GM19372 (cell line): ENCODE results near the gene CATSPERD.

Source experiments
- ATAC-seq: cut with Tn5 transposase; IDR thresholded peaks from one replicate; pipeline ENCODE4 v1.9.1; 2021; ENCODE audit warnings: mild to moderate bottlenecking, low read depth, moderate library complexity; ENCODE audit not compliant: unreplicated experiment

The CATSPERD gene

DNA sequence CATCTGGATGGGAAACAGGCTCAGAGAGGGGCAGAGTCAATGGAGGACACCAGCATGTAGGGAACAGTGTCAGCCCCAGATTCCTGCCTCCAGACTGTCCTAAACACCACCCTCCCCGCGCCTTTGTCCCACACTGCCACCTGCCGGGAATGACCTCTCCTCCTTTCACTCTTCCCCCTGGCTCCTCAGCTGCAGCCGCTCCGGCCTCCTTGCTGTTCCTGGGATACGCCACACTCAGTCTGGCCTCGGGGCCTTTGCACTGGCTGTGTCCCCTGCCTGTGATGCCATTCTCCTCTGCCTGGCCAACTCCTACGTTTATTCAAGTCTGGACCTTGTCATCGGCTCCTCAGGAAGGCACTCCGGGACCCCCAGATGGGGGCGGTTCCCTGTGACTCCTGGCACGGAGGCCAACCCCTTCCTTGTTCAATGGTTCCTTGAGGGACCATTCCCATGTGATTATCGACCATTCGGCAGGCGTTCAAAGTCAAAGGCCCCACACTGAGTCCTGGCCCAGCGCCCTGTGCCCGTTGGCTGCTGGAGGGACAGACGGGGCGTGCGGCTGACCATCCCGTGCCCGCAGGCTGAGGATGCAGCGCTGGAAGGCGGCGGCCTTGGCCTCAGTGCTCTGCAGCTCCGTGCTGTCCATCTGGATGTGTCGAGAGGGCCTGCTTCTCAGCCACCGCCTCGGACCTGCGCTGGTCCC, 103.3 kb downstream of the CATSPERD start:
- no peak for ATAC-seq

DNA sequence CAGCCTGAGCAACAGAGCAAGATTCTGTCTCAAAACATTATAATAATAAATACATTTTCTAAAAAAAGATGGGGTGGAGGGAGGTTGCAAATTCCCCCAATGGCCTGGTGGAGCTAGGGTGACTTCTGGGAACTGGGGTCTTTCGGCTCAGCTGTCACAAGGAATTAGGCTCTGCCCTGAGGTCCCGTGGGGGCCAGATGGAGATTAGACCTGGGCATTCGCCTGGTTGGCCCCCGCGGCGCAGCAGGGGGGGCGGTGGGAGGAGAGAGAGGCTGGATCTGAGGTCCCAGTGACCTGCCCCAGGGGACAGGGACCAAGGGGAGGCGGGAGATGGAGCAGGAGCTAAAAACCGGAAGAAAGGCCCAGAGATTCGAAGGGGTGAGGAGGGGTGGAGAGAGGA, 104.3 kb downstream of the CATSPERD start:
- ATAC-seq: no peak

DNA sequence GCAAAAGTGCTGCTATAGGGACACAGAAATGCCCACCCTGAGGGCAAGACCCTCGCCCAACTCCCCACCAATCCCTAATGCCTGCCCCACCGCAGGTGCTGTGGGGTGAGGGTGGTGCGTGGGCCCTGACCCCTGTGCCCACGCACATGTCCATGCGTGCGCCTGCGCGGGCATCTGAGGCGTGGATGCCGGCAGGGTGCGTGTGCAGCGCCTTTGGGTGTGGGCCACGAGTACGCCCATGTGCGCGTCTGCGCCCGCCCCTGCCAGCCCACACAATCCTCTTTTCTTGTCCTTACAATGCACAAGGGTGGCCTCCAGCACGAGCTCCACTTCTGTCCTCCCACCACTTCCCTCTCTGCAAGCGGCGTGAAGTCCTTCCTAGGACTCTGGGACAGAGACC, 104.7 kb downstream of the CATSPERD start:
- ATAC-seq: no peak

DNA sequence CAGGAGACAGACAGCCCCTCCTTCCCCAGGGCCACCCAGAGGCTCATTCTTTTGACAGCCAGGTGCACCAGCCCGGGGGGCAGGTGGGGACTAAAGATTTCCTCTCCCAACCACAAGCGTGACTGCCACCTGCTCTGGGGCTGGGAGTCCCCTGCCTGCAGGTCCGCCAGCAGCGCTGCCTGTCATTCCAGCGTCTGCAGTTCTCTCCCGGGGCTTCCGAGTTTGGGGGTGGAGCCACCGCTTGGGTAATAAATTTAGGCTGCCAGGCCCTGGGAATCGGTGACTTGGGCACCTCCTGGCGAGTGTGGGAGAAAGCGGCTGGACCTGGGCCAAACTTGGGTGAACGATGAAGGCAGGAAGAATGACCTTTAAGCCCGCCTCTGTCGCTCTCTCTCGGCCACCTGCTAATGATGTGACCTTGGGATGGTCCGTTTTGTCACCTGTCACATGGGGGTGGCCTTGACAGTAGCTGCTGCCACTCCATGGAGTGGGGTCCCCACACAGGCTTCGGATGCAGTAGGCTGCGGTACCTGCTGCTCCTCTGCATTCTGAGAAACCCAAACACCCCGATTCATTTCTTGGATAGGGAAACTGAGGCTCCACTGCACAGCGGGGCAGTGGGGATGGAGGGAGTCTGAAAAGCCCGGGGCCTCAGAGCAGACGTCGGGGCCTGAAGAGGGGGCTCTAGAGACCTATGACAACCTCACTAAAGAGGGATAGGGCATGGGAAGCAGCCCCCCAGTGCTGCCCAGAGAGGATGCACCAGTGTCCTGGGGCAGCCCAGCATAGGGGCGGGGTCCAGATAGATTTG, 106.3 kb downstream of the CATSPERD start:
- ATAC-seq: no peak

DNA sequence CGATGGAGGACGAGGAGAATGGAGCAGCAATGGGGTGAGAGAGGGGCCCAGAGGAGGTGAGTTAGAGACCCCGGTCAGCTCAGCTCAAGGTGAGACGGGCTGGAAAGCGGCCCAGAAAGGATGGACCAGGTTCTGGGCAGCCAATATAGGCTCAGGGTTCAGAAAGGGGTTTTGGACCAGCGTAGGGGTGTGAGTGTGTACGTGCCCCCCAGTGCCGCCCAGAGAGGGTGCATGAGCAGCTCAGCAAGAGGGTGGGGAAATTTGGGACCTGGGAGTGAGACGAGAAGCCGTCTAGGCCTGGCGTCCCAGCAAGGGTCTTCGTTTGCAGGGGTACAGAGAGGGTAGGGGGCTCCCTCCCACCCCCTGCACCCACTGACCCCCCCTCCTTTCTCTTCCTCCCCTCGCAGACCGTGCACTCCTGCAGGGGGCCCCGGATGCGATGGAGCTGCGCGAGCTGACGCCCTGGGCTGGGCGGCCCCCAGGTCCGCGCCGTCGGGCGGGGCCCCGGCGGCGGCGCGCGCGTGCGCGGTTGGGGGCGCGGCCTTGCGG, 107.0 kb downstream of the CATSPERD start:
- no peak for ATAC-seq

DNA sequence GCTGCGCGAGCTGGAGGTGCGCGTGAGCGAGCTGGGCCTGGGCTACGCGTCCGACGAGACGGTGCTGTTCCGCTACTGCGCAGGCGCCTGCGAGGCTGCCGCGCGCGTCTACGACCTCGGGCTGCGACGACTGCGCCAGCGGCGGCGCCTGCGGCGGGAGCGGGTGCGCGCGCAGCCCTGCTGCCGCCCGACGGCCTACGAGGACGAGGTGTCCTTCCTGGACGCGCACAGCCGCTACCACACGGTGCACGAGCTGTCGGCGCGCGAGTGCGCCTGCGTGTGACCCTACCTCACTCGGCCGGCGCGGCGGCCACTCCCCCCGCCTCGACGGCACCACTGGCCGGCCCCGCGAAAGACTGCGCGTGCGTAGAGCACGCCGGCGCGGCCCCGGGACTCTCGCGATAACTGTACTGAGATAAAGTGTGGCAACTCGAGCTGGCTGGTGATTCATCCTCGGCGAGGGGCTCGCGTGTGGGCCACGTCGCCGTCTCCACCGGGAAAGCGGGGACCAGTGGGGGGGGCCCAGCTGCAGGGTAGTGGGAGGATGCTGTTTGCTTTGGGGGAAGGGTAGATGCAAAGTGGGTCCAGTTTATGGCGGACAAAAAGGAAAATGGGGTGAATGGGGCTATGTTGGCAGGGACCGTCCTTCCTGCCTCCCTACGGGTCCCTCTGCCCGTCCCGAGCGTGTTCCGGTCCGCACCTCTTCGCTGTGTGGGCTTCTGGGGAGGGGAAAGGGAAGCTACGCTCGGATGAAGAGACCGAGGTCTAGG, 107.6 kb downstream of the CATSPERD start:
- ATAC-seq: peak; percentile 66
